GM23338 (cell line): ENCODE measurements around the gene HAL. TPM values are rescaled to one million over a fixed set of nuclear protein-coding genes. Genes with fewer than 3 reads are reported as not detected.

ENCODE experiments used
- ATAC-seq: fragments of 200-7000 bp; cut with Tn5 transposase; 3 replicates; pipeline ENCODE4 v1.9.1; 2020
- DNase-seq: peaks from one replicate; pipeline ENCODE4 v3.0.0-alpha.2; 2015; ENCODE audit warnings: low spot score
- H2AFZ ChIP-seq: fragments of 200-600 bp; sonication (generic); 2 replicates; pipeline ENCODE4 v1.8.0; 2016; ENCODE audit warnings: antibody characterized with exemption, mild to moderate bottlenecking, moderate library complexity
- H3F3A ChIP-seq: fragments of 200-600 bp; sonication (generic); replicated peaks from 2 replicates; pipeline ENCODE4 v1.8.0; 2017; ENCODE audit warnings: antibody characterized with exemption, mixed run types, low read depth
- H3K27ac ChIP-seq: fragments of 200-600 bp; sonication (generic); 2 replicates; pipeline ENCODE4 v1.6.1; 2016; ENCODE audit warnings: low read depth
- H3K27me3 ChIP-seq: fragments of 200-600 bp; sonication (generic); 2 replicates; pipeline ENCODE4 v1.8.0; 2016; ENCODE audit warnings: mild to moderate bottlenecking, mixed run types, moderate library complexity; ENCODE audit not compliant: insufficient read depth
- H3K36me3 ChIP-seq: fragments of 200-600 bp; sonication (generic); 2 replicates; pipeline ENCODE4 v1.8.0; 2016; ENCODE audit warnings: mild to moderate bottlenecking; ENCODE audit not compliant: insufficient read depth
- H3K4me1 ChIP-seq: fragments of 200-600 bp; sonication (generic); 2 replicates; pipeline ENCODE4 v1.8.0; 2016; ENCODE audit warnings: mild to moderate bottlenecking, moderate library complexity; ENCODE audit not compliant: insufficient read depth
- H3K4me2 ChIP-seq: fragments of 200-600 bp; sonication (generic); 2 replicates; pipeline ENCODE4 v1.7.1; 2017; ENCODE audit warnings: mixed run types
- H3K4me3 ChIP-seq: fragments of 200-600 bp; sonication (generic); 2 replicates; pipeline ENCODE4 v1.6.1; 2016; ENCODE audit warnings: mixed run types
- H3K79me2 ChIP-seq: fragments of 200-600 bp; sonication (generic); replicated peaks from 2 replicates; pipeline ENCODE4 v1.8.0; 2017; ENCODE audit warnings: mild to moderate bottlenecking; ENCODE audit not compliant: insufficient read depth
- H3K9me2 ChIP-seq: fragments of 200-600 bp; sonication (generic); 2 replicates; pipeline ENCODE4 v1.8.0; 2017; ENCODE audit not compliant: insufficient read depth
- H4K20me1 ChIP-seq: fragments of 200-600 bp; sonication (generic); replicated peaks from 2 replicates; pipeline ENCODE4 v1.8.0; 2017; ENCODE audit warnings: mild to moderate bottlenecking; ENCODE audit not compliant: insufficient read depth
- H3K27ac Mint-ChIP-seq: 2 replicates; pipeline ENCODE4 v1.8.0; 2020; ENCODE audit warnings: inconsistent platforms, mild to moderate bottlenecking, moderate library complexity, mixed read lengths
- H3K27me3 Mint-ChIP-seq: 3 replicates; pipeline ENCODE4 v1.8.0; 2022; ENCODE audit warnings: low read depth, mild to moderate bottlenecking, moderate library complexity, mixed read lengths, inconsistent platforms; ENCODE audit not compliant: insufficient read depth, poor library complexity
- H3K36me3 Mint-ChIP-seq: 3 replicates; pipeline ENCODE4 v1.8.0; 2021; ENCODE audit warnings: low read depth, mild to moderate bottlenecking, inconsistent platforms, moderate library complexity, mixed read lengths
- H3K4me1 Mint-ChIP-seq: 3 replicates; pipeline ENCODE4 v1.8.0; 2020; ENCODE audit warnings: mild to moderate bottlenecking, inconsistent platforms, mixed read lengths
- H3K4me3 Mint-ChIP-seq: 3 replicates; pipeline ENCODE4 v1.8.0; 2021; ENCODE audit warnings: moderate library complexity, mild to moderate bottlenecking, inconsistent platforms, mixed read lengths
- H3K9me3 Mint-ChIP-seq: 3 replicates; pipeline ENCODE4 v1.8.0; 2020; ENCODE audit warnings: moderate library complexity, mild to moderate bottlenecking, inconsistent platforms, mixed read lengths
- CREB1 ChIP-seq: fragments of 250-450 bp; sonication (Bioruptor Pico); IDR thresholded peaks from 2 replicates; pipeline ENCODE4 v1.5.0; 2020; ENCODE audit warnings: low read depth, mild to moderate bottlenecking, moderate library complexity
- CTCF ChIP-seq, 2 experiments: fragments of 200-600 bp in 1 of 2; sonication (generic) in 1 of 2; conservative IDR thresholded peaks; 2 replicates each; pipeline versions ENCODE4 v1.5.1 to v1.6.1; 2016 to 2017; ENCODE audit warnings: antibody characterized with exemption in 2 of 2, low read depth in 2 of 2, mild to moderate bottlenecking in 2 of 2, moderate library complexity in 1 of 2
- ETS1 ChIP-seq: IDR thresholded peaks from 2 replicates; pipeline ENCODE4 v1.6.1; 2016; ENCODE audit warnings: antibody characterized with exemption
- EZH2 ChIP-seq: fragments of 200-600 bp; sonication (generic); IDR thresholded peaks from one replicate; pipeline ENCODE4 v1.8.0; 2017; ENCODE audit warnings: antibody characterized with exemption, mild to moderate bottlenecking, low read depth; ENCODE audit not compliant: unreplicated experiment
- EZH2phosphoT487 ChIP-seq: fragments of 200-600 bp; sonication (generic); IDR thresholded peaks from one replicate; pipeline ENCODE4 v1.8.1; 2018; ENCODE audit warnings: antibody characterized with exemption; ENCODE audit not compliant: unreplicated experiment
- JUNB ChIP-seq: IDR thresholded peaks from one replicate; pipeline ENCODE4 v1.6.1; 2016; ENCODE audit warnings: antibody characterized with exemption; ENCODE audit not compliant: unreplicated experiment
- NANOG ChIP-seq: IDR thresholded peaks from 2 replicates; pipeline ENCODE4 v1.6.1; 2016; ENCODE audit warnings: antibody characterized with exemption, borderline replicate concordance
- POLR2AphosphoS5 ChIP-seq: IDR thresholded peaks from 2 replicates; pipeline ENCODE4 v1.6.1; 2016; ENCODE audit warnings: antibody characterized with exemption, low read depth
- REST ChIP-seq: IDR thresholded peaks from one replicate; pipeline ENCODE4 v1.6.1; 2018; ENCODE audit warnings: antibody characterized with exemption; ENCODE audit not compliant: unreplicated experiment
- STAT1 ChIP-seq: IDR thresholded peaks from one replicate; pipeline ENCODE4 v1.6.1; 2016; ENCODE audit warnings: antibody characterized with exemption; ENCODE audit not compliant: unreplicated experiment
- ZNF114 ChIP-seq: fragments of 250-450 bp; sonication (Bioruptor Pico); IDR thresholded peaks from 2 replicates; pipeline ENCODE4 v1.5.0; 2020; ENCODE audit warnings: mild to moderate bottlenecking, moderate library complexity
- ZNF331 ChIP-seq: fragments of 250-450 bp; sonication (Bioruptor Pico); IDR thresholded peaks from 2 replicates; pipeline ENCODE4 v1.5.0; 2020; ENCODE audit warnings: low read depth, mild to moderate bottlenecking, moderate library complexity
- ZNF462 ChIP-seq: fragments of 250-450 bp; sonication (Bioruptor Pico); IDR thresholded peaks from 2 replicates; pipeline ENCODE4 v1.5.0; 2020; ENCODE audit warnings: mild to moderate bottlenecking, moderate library complexity
- polyA plus RNA-seq: library from polyadenylated mRNA; unstranded; fragments of >200 nt; fragmentation: Nextera tagmentation; extraction: Ambion mirVana; gene quantifications from 2 replicates; pipeline ENCODE4 v1.2.1, GENCODE V29; 2016
- total RNA-seq: library from RNA; depleted of rRNA; stranded (reverse); fragments of >200 nt; shearing (Covaris generic); gene quantifications from 2 replicates; pipeline ENCODE4 v1.2.3, GENCODE V29; 2014

Gene HAL
- total and polyA plus RNA-seq, 2 experiments from 2014 or later, result 0.17 to 0.24 TPM

- Mint-ChIP-seq H3K36me3 (peaks cover 11% of the 10 kb centered on the region), H3K27me3 (peaks cover 4% of the 10 kb centered on the region), H3K27ac (no peak overlapping the region), H3K4me1 (peaks cover 22% of the 10 kb centered on the region), H3K4me3 (no peak overlapping the region), H3K9me3 (peaks cover 11% of the 10 kb centered on the region)
- no peak overlapping the region for H2AFZ ChIP-seq
- H3K4me1 ChIP-seq, result 0 out of 2 replicates have a peak, but pooled peaks cover 3% of the 10 kb centered on the region
- no peaks in the 10 kb centered on the region for H3K79me2 ChIP-seq
- no peak for ATAC-seq
- no peak for DNase-seq
- no peaks in the 10 kb centered on the region for H3K9me2 ChIP-seq
- H3K27ac ChIP-seq, result no peak overlapping the region
- no peak overlapping the region for H3K4me3 ChIP-seq
- H3K36me3 ChIP-seq, result no peaks in the 10 kb centered on the region
- no peak overlapping the region for H3K4me2 ChIP-seq
- TF ChIP-seq JUNB, result no peak
- no peak for TF ChIP-seq CREB1 (CRISPR knock-in tag)
- TF ChIP-seq EZH2phosphoT487, result no peak
- no peak for TF ChIP-seq ZNF114 (CRISPR knock-in tag)
- TF ChIP-seq ZNF462, result no peak
- TF ChIP-seq ETS1, result no peak
- TF ChIP-seq STAT1, result no peak
- no peak for TF ChIP-seq CTCF (conservative IDR thresholded peaks at IDR 0.05; ENCODE audit: low read depth in 2 of 2)
- no peak for TF ChIP-seq ZNF331 (CRISPR knock-in tag)
- TF ChIP-seq EZH2, result no peak
- TF ChIP-seq NANOG, result no peak
- no peak for TF ChIP-seq POLR2AphosphoS5
- TF ChIP-seq REST, result no peak
- H3K27me3 ChIP-seq, result no peaks in the 10 kb centered on the region
- no peaks in the 10 kb centered on the region for H3F3A ChIP-seq
- no peaks in the 10 kb centered on the region for H4K20me1 ChIP-seq
These were observed 21.8 kb downstream of the HAL start for GRCh38 chr12:95974358-95974757.
